SK-N-SH treated with all-trans-retinoic acid at 6 μM for 48 hours (cell line): Measurements from ENCODE around the gene GAS2.
A peak's percentile ranks its signal among the peaks of the same experiment; 100 is the strongest.

ENCODE experiments used
- ATAC-seq: fragments of 200-7000 bp; cut with Tn5 transposase; 3 replicates; pipeline ENCODE4 v1.9.1; 2020; ENCODE audit warnings: mild to moderate bottlenecking, moderate library complexity
- ARNTL ChIP-seq: fragments of 450-650 bp; formaldehyde crosslinking; IDR thresholded peaks from 2 replicates; pipeline ENCODE4 v1.5.0; 2020; ENCODE audit warnings: low read depth, mild to moderate bottlenecking, moderate library complexity, borderline replicate concordance
- BACH2 ChIP-seq: fragments of 250-450 bp; sonication (Bioruptor Pico); IDR thresholded peaks from 2 replicates; pipeline ENCODE4 v1.9.0; 2021; ENCODE audit warnings: mild to moderate bottlenecking, borderline replicate concordance
- CREB5 ChIP-seq: fragments of 250-450 bp; sonication (Bioruptor Pico); IDR thresholded peaks from 2 replicates; pipeline ENCODE4 v1.5.1; 2020; ENCODE audit warnings: low read depth, mild to moderate bottlenecking, moderate library complexity
- CSDC2 ChIP-seq: fragments of 250-450 bp; sonication (Bioruptor Pico); IDR thresholded peaks from 2 replicates; pipeline ENCODE4 v1.5.0; 2020; ENCODE audit warnings: mild to moderate bottlenecking, moderate library complexity
- ESRRG ChIP-seq: fragments of 250-450 bp; sonication (Bioruptor Pico); IDR thresholded peaks from 2 replicates; pipeline ENCODE4 v1.6.1; 2021; ENCODE audit warnings: mild to moderate bottlenecking
- GLIS3 ChIP-seq: fragments of 250-450 bp; sonication (Bioruptor Pico); IDR thresholded peaks from 2 replicates; pipeline ENCODE4 v1.5.0; 2020; ENCODE audit warnings: mild to moderate bottlenecking, moderate library complexity
- ISL1 ChIP-seq: fragments of 250-450 bp; sonication (Bioruptor Pico); IDR thresholded peaks from 2 replicates; pipeline ENCODE4 v2.1.2; 2022; ENCODE audit warnings: mild to moderate bottlenecking, moderate library complexity
- OSR1 ChIP-seq: fragments of 250-450 bp; sonication (Bioruptor Pico); IDR thresholded peaks from 2 replicates; pipeline ENCODE4 v1.8.0; 2022; ENCODE audit warnings: moderate library complexity, mild to moderate bottlenecking, inconsistent platforms
- PATZ1 ChIP-seq: fragments of 250-450 bp; sonication (Bioruptor Pico); IDR thresholded peaks from 2 replicates; pipeline ENCODE4 v1.8.0; 2020; ENCODE audit warnings: mild to moderate bottlenecking, moderate library complexity, borderline replicate concordance
- POU6F1 ChIP-seq: fragments of 250-450 bp; sonication (Bioruptor Pico); IDR thresholded peaks from 2 replicates; pipeline ENCODE4 v1.8.0; 2021; ENCODE audit warnings: low read depth, mild to moderate bottlenecking, moderate library complexity, borderline replicate concordance
- PPARA ChIP-seq: fragments of 250-450 bp; sonication (Bioruptor Pico); IDR thresholded peaks from 2 replicates; pipeline ENCODE4 v1.5.0; 2020; ENCODE audit warnings: mild to moderate bottlenecking, borderline replicate concordance
- RARB ChIP-seq: fragments of 250-450 bp; sonication (Bioruptor Pico); IDR thresholded peaks from 2 replicates; pipeline ENCODE4 v1.8.0; 2021; ENCODE audit warnings: mild to moderate bottlenecking, moderate library complexity
- SNAI2 ChIP-seq: fragments of 250-450 bp; sonication (Bioruptor Pico); IDR thresholded peaks from 2 replicates; pipeline ENCODE4 v1.5.0; 2020; ENCODE audit warnings: mild to moderate bottlenecking, moderate library complexity
- TCF4 ChIP-seq: fragments of 250-450 bp; sonication (Bioruptor Pico); IDR thresholded peaks from 2 replicates; pipeline ENCODE4 v1.8.0; 2021; ENCODE audit warnings: mild to moderate bottlenecking, moderate library complexity, borderline replicate concordance
- TOX ChIP-seq: fragments of 250-450 bp; sonication (Bioruptor Pico); IDR thresholded peaks from 2 replicates; pipeline ENCODE4 v1.8.0; 2021; ENCODE audit warnings: mild to moderate bottlenecking, moderate library complexity, borderline replicate concordance
- ZC3H10 ChIP-seq: fragments of 250-450 bp; sonication (Bioruptor Pico); IDR thresholded peaks from 2 replicates; pipeline ENCODE4 v1.5.1; 2021; ENCODE audit warnings: mild to moderate bottlenecking, moderate library complexity
- ZFP3 ChIP-seq: fragments of 250-450 bp; sonication (Bioruptor Pico); IDR thresholded peaks from 2 replicates; pipeline ENCODE4 v1.5.0; 2020; ENCODE audit warnings: mild to moderate bottlenecking, moderate library complexity
- ZFP30 ChIP-seq: fragments of 450-650 bp; formaldehyde crosslinking; IDR thresholded peaks from 2 replicates; pipeline ENCODE4 v1.5.0; 2022; ENCODE audit warnings: mild to moderate bottlenecking, moderate library complexity
- ZNF565 ChIP-seq: fragments of 450-650 bp; formaldehyde crosslinking; conservative IDR thresholded peaks from 2 replicates; pipeline ENCODE4 v1.5.0; 2020; ENCODE audit warnings: low read depth, mild to moderate bottlenecking, moderate library complexity
- ZNF70 ChIP-seq: fragments of 450-650 bp; formaldehyde crosslinking; IDR thresholded peaks from 2 replicates; pipeline ENCODE4 v1.5.0; 2020; ENCODE audit warnings: mild to moderate bottlenecking, moderate library complexity
- ZNF8 ChIP-seq: fragments of 450-650 bp; formaldehyde crosslinking; IDR thresholded peaks from 2 replicates; pipeline ENCODE4 v1.5.0; 2020; ENCODE audit warnings: mild to moderate bottlenecking, moderate library complexity

GAS2 gene

GRCh38 chr11:22829231-22830081 lies 163.0 kb downstream of the GAS2 start, which contains the start of gene SVIP:
SVIP (minus strand) TSS chr11:22829801; CDS start chr11:22829748, 53 bp downstream.
- peak; percentile 95 for ATAC-seq
- no peak for TF ChIP-seq ISL1 (CRISPR knock-in tag)
- TF ChIP-seq POU6F1 (CRISPR knock-in tag), result peak; percentile 18; the same call in 1 of the 2 replicates
- 0 out of 2 replicates have a peak, but pooled peaks have one; percentile 33 for TF ChIP-seq CSDC2 (CRISPR knock-in tag)
- no peak for TF ChIP-seq ZFP30
- 0 out of 2 replicates have a peak, but pooled peaks have one; percentile 37 for TF ChIP-seq GLIS3
- no peak for TF ChIP-seq ESRRG
- peak; percentile 93 for TF ChIP-seq SNAI2 (CRISPR knock-in tag)
- no peak for TF ChIP-seq RARB (CRISPR knock-in tag)

GRCh38 chr11:22830082-22830414 lies 163.6 kb downstream of the GAS2 start:
- TF ChIP-seq BACH2 (CRISPR knock-in tag) (no peak), ZNF70 (no peak), ZNF565 (CRISPR knock-in tag) (no peak)
- no peak for ATAC-seq

- TF ChIP-seq CSDC2 (CRISPR knock-in tag) (no peak), ISL1 (CRISPR knock-in tag) (0 out of 2 replicates have a peak, but pooled peaks have one; percentile 18)
- TF ChIP-seq, all 23 proteins: peak for 1
- ATAC-seq, result no peak
These were observed 166.1 kb downstream of the GAS2 start for GRCh38 chr11:22832315-22833015.

GRCh38 chr11:22846726-22847125 lies 180.3 kb downstream of the GAS2 start:
- no peak for ATAC-seq

GRCh38 chr11:22851477-22851876 lies 185.1 kb downstream of the GAS2 start:
- no peak for ATAC-seq
- TF ChIP-seq CREB5 (CRISPR knock-in tag), result no peak
- TF ChIP-seq ZNF8 (CRISPR knock-in tag), result no peak
- no peak for TF ChIP-seq ZFP3 (CRISPR knock-in tag)
- no peak for TF ChIP-seq CSDC2 (CRISPR knock-in tag)
- TF ChIP-seq ZNF70, result no peak
- TF ChIP-seq ZC3H10 (CRISPR knock-in tag), result no peak
- TF ChIP-seq PPARA (CRISPR knock-in tag), result no peak
- TF ChIP-seq GLIS3, result no peak
- TF ChIP-seq PATZ1, result no peak
- TF ChIP-seq ESRRG, result no peak
- no peak for TF ChIP-seq OSR1 (CRISPR knock-in tag)

More at GRCh38 chr11:22846726-22847125, 180.3 kb downstream of the GAS2 start:
- TF ChIP-seq TOX (CRISPR knock-in tag), result no peak
- no peak for TF ChIP-seq ZNF565 (CRISPR knock-in tag)
- no peak for TF ChIP-seq PATZ1
- TF ChIP-seq SNAI2 (CRISPR knock-in tag), result no peak
- TF ChIP-seq ZC3H10 (CRISPR knock-in tag), result no peak
- no peak for TF ChIP-seq ISL1 (CRISPR knock-in tag)
- TF ChIP-seq RARB (CRISPR knock-in tag), result no peak
- no peak for TF ChIP-seq ARNTL
- no peak for TF ChIP-seq POU6F1 (CRISPR knock-in tag)
- no peak for TF ChIP-seq TCF4
